RWPE2 (cell line): Measurements from ENCODE around the gene GADD45A.

Experiments
- ATAC-seq: fragments of 200-7000 bp; cut with Tn5 transposase; 3 replicates; pipeline ENCODE4 v1.9.1; 2021; ENCODE audit warnings: low read depth
- DNase-seq: peaks from one replicate; pipeline ENCODE4 v3.0.0-alpha.2; 2020; ENCODE audit warnings: low spot score
- H3K27ac ChIP-seq: fragments of 450-650 bp; 2 replicates; pipeline ENCODE4 v1.5.1; 2017; ENCODE audit warnings: mild to moderate bottlenecking; ENCODE audit not compliant: poor library complexity, severe bottlenecking
- H3K27me3 ChIP-seq: fragments of 250-450 bp; sonication (Bioruptor Pico); 2 replicates; pipeline ENCODE4 v1.5.1; 2021; ENCODE audit warnings: mild to moderate bottlenecking, moderate library complexity; ENCODE audit not compliant: insufficient read depth, poor library complexity, severe bottlenecking
- H3K36me3 ChIP-seq: fragments of 250-450 bp; sonication (Bioruptor Pico); 2 replicates; pipeline ENCODE4 v1.5.1; 2020; ENCODE audit warnings: low read depth, mild to moderate bottlenecking, moderate library complexity
- H3K4me1 ChIP-seq: fragments of 250-450 bp; sonication (Bioruptor Pico); 2 replicates; pipeline ENCODE4 v1.5.1; 2021; ENCODE audit warnings: mild to moderate bottlenecking, moderate library complexity; ENCODE audit not compliant: insufficient read depth, poor library complexity, severe bottlenecking
- H3K4me3 ChIP-seq: fragments of 250-450 bp; sonication (Bioruptor Pico); 2 replicates; pipeline ENCODE4 v1.5.1; 2021; ENCODE audit warnings: mild to moderate bottlenecking, moderate library complexity; ENCODE audit not compliant: severe bottlenecking
- H3K9me3 ChIP-seq: fragments of 250-450 bp; sonication (Bioruptor Pico); 2 replicates; pipeline ENCODE4 v1.5.1; 2021; ENCODE audit warnings: mild to moderate bottlenecking, moderate library complexity; ENCODE audit not compliant: severe bottlenecking
- CTCF ChIP-seq: fragments of 450-650 bp; IDR thresholded peaks from one replicate; pipeline ENCODE4 v1.5.1; 2017; ENCODE audit warnings: mild to moderate bottlenecking, moderate library complexity; ENCODE audit not compliant: poor library complexity, severe bottlenecking

Gene GADD45A

GRCh38 chr1:67687198-67687545, 2.2 kb downstream of the GADD45A start:
- Histone ChIP-seq H3K36me3 (peaks cover 45% of the 10 kb centered on the region), H3K9me3 (no peaks in the 10 kb centered on the region), H3K27me3 (no peaks in the 10 kb centered on the region), H3K4me3 (peak overlapping the region; percentile 84), H3K27ac (peak overlapping the region; percentile 98), H3K4me1 (peaks cover 29% of the 10 kb centered on the region)
- no peak for TF ChIP-seq CTCF
- DNase-seq (no peak), ATAC-seq (no peak)

- no peaks in the 10 kb centered on the region for H3K9me3 ChIP-seq
- peaks cover 29% of the 10 kb centered on the region for H3K4me1 ChIP-seq
- peak overlapping the region; percentile 98 for H3K27ac ChIP-seq
- H3K27me3 ChIP-seq = no peaks in the 10 kb centered on the region
- DNase-seq (no peak), ATAC-seq (no peak)
- peak overlapping the region; percentile 84 for H3K4me3 ChIP-seq
- H3K36me3 ChIP-seq = peaks cover 45% of the 10 kb centered on the region
- no peak for TF ChIP-seq CTCF
Observed at GRCh38 chr1:67687649-67688048, 2.6 kb downstream of the GADD45A start.

GRCh38 chr1:67688526-67689219, 3.7 kb downstream of the GADD45A start:
- H3K36me3 ChIP-seq = peaks cover 45% of the 10 kb centered on the region
- TF ChIP-seq CTCF = no peak
- peak overlapping the region; percentile 98 for H3K27ac ChIP-seq
- no peak overlapping the region for H3K4me3 ChIP-seq
- no peaks in the 10 kb centered on the region for H3K27me3 ChIP-seq
- peaks cover 19% of the 10 kb centered on the region for H3K4me1 ChIP-seq
- H3K9me3 ChIP-seq = no peaks in the 10 kb centered on the region
- no peak for ATAC-seq
- DNase-seq = no peak

- peak overlapping the region; percentile 98 for H3K27ac ChIP-seq
- peak; percentile 1; the same call in 2 of the 3 replicates for ATAC-seq
- no peak for DNase-seq
- H3K36me3 ChIP-seq = peaks cover 45% of the 10 kb centered on the region
- no peak for TF ChIP-seq CTCF
- peaks cover 12% of the 10 kb centered on the region for H3K4me1 ChIP-seq
- H3K9me3 ChIP-seq = no peaks in the 10 kb centered on the region
- no peaks in the 10 kb centered on the region for H3K27me3 ChIP-seq
- H3K4me3 ChIP-seq = no peak overlapping the region
Observed at GRCh38 chr1:67689267-67690017, 4.4 kb downstream of the GADD45A start.

GRCh38 chr1:67690018-67690363, 5.0 kb downstream of the GADD45A start:
- no peak for TF ChIP-seq CTCF
- Histone ChIP-seq H3K36me3 (peaks cover 45% of the 10 kb centered on the region), H3K27ac (peak overlapping the region; percentile 98), H3K4me1 (peaks cover 10% of the 10 kb centered on the region), H3K4me3 (no peak overlapping the region), H3K9me3 (no peaks in the 10 kb centered on the region), H3K27me3 (no peaks in the 10 kb centered on the region)
- DNase-seq (no peak), ATAC-seq (no peak; the same call in 2 of the 3 replicates)
